PFSK-1 (cell line): ENCODE measurements around the gene FAM124A.

ENCODE experiments used
- FOXP2 ChIP-seq: optimal IDR thresholded peaks from 2 replicates; pipeline ENCODE3; 2011; ENCODE audit warnings: borderline replicate concordance, control low read depth, inconsistent platforms; ENCODE audit not compliant: insufficient read depth; ENCODE audit errors: extremely low read length, extremely low read depth
- POLR2AphosphoS5 ChIP-seq: IDR thresholded peaks from 2 replicates; pipeline ENCODE4 v1.6.1; 2012; ENCODE audit warnings: low read depth, mild to moderate bottlenecking, control low read depth, low read length, moderate library complexity
- SIN3A ChIP-seq: IDR thresholded peaks from 2 replicates; pipeline ENCODE4 v1.6.1; 2012; ENCODE audit warnings: mild to moderate bottlenecking, low read length, moderate library complexity, borderline replicate concordance; ENCODE audit not compliant: insufficient read depth
- TAF1 ChIP-seq: IDR thresholded peaks from 2 replicates; pipeline ENCODE4 v1.6.1; 2012; ENCODE audit warnings: low read length, control low read depth, borderline replicate concordance; ENCODE audit not compliant: insufficient read depth
- TF ChIP-seq, protein P1 (sequence below), 2 experiments: IDR thresholded peaks; 2 replicates each; pipeline versions ENCODE4 v1.6.1 to v1.8.0; 2011 to 2012; ENCODE audit warnings: low read depth in 2 of 2, low read length in 2 of 2, control low read depth in 1 of 2, inconsistent platforms in 1 of 2, mild to moderate bottlenecking in 1 of 2, moderate library complexity in 1 of 2; ENCODE audit not compliant: insufficient read depth in 1 of 2

FAM124A gene

GRCh38 chr13:51235756-51236490 is 13.7 kb downstream of the FAM124A start:
- TF ChIP-seq, protein P1, sequence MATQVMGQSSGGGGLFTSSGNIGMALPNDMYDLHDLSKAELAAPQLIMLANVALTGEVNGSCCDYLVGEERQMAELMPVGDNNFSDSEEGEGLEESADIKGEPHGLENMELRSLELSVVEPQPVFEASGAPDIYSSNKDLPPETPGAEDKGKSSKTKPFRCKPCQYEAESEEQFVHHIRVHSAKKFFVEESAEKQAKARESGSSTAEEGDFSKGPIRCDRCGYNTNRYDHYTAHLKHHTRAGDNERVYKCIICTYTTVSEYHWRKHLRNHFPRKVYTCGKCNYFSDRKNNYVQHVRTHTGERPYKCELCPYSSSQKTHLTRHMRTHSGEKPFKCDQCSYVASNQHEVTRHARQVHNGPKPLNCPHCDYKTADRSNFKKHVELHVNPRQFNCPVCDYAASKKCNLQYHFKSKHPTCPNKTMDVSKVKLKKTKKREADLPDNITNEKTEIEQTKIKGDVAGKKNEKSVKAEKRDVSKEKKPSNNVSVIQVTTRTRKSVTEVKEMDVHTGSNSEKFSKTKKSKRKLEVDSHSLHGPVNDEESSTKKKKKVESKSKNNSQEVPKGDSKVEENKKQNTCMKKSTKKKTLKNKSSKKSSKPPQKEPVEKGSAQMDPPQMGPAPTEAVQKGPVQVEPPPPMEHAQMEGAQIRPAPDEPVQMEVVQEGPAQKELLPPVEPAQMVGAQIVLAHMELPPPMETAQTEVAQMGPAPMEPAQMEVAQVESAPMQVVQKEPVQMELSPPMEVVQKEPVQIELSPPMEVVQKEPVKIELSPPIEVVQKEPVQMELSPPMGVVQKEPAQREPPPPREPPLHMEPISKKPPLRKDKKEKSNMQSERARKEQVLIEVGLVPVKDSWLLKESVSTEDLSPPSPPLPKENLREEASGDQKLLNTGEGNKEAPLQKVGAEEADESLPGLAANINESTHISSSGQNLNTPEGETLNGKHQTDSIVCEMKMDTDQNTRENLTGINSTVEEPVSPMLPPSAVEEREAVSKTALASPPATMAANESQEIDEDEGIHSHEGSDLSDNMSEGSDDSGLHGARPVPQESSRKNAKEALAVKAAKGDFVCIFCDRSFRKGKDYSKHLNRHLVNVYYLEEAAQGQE (IDR thresholded peaks at IDR 0.05; ENCODE audit: insufficient read depth in 1 of 2, low read depth in 2 of 2, low read length in 2 of 2): no peak
- no peak for TF ChIP-seq FOXP2
- TF ChIP-seq TAF1: no peak

DNA sequence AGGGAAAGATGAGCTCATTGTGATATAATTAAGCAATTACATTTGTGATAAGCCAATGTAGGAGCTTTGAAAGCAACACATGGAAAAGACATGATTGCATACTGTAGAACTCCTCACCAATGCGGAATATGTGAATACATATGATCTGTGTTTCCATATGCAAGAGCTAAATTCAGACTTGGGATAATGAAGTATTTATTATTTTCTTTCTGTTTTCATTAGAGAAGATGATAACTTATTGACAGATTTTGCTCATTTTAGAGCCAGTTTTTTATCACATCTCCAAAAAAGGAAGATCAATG is 14.2 kb downstream of the FAM124A start:
- TF ChIP-seq SIN3A (no peak), POLR2AphosphoS5 (no peak), FOXP2 (no peak), TAF1 (no peak)
- TF ChIP-seq, protein P1 (IDR thresholded peaks at IDR 0.05; ENCODE audit: insufficient read depth in 1 of 2, low read depth in 2 of 2, low read length in 2 of 2): no peak

GRCh38 chr13:51237386-51237785 is 15.2 kb downstream of the FAM124A start:
- TF ChIP-seq, protein P1 (IDR thresholded peaks at IDR 0.05; ENCODE audit: insufficient read depth in 1 of 2, low read depth in 2 of 2, low read length in 2 of 2): no peak
- TF ChIP-seq POLR2AphosphoS5 (no peak), SIN3A (no peak), FOXP2 (no peak), TAF1 (no peak)

DNA sequence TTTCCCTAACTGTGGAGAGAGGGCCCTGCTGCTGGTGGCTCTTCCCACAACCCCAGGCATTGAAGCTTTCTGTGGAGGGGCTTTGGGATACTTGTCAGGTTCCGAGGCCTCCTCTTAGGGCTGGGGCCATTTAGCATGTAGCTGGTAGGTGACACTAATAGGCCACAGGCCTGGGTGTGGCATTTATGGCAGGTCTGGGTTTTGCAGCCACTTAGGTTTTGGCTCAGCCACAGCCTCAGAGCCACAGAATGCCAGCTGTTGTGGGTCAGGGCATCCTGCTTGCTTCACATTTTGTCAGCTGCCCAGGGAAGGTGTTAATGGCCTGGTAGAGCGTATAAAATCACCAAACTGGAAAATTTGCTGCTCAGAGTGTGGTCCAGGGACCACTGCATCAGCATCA is 15.7 kb downstream of the FAM124A start:
- no peak for TF ChIP-seq FOXP2
- no peak for TF ChIP-seq POLR2AphosphoS5
- TF ChIP-seq SIN3A: no peak
- TF ChIP-seq, protein P1 (IDR thresholded peaks at IDR 0.05; ENCODE audit: insufficient read depth in 1 of 2, low read depth in 2 of 2, low read length in 2 of 2): no peak
- TF ChIP-seq TAF1: no peak

- TF ChIP-seq, protein P1 (IDR thresholded peaks at IDR 0.05; ENCODE audit: insufficient read depth in 1 of 2, low read depth in 2 of 2, low read length in 2 of 2): no peak
- TF ChIP-seq POLR2AphosphoS5: no peak
- TF ChIP-seq SIN3A: no peak
- no peak for TF ChIP-seq TAF1
- TF ChIP-seq FOXP2: no peak
These were observed 18.0 kb downstream of the FAM124A start for GRCh38 chr13:51240178-51240577.
